ENCODE data around the gene DMXL1.
"Not testable (repeated sequence)": the region's sequence is repeated elsewhere in the genome, so short reads cannot be mapped to it uniquely, and the experiment has no call there.

Gene DMXL1

DNA sequence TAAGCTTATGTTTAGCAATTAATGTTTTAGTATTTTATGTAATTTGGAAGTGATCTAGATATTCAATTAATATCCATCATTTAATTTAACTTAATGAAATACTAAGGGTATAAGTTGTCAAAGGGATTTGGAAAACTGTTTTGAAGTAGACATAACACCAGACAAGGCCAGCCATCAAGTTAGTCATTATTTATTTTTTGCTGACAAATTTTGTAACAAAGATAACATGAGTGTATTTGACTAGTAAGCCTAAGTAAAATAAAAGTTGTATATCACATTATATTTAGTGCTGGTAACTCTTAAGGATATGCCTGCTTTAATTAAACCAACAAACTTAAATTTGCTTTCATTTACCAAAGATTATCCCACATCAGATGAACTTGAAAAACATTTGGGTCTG lies 159.1 kb downstream of the DMXL1 start:
- no peak for TF ChIP-seq POLR2A (IDR thresholded peaks at IDR 0.05; ENCODE audit: low read depth, low read length)
- FAIRE-seq (no peak), DNase-seq (ENCODE audit: insufficient read length, low spot score) (no peak)

GRCh38 chr5:119238265-119239118 lies 167.6 kb downstream of the DMXL1 start:
- no peak for TF ChIP-seq POLR2A (IDR thresholded peaks at IDR 0.05; ENCODE audit: low read depth, low read length)
- DNase-seq (ENCODE audit: insufficient read length, low spot score): no peak
- FAIRE-seq: no peak

- DNase-seq (ENCODE audit: insufficient read length, low spot score) (no peak), FAIRE-seq (no peak)
- TF ChIP-seq POLR2A (IDR thresholded peaks at IDR 0.05; ENCODE audit: low read depth, low read length): no peak
Measured at GRCh38 chr5:119239119-119239417, 168.2 kb downstream of the DMXL1 start.

GRCh38 chr5:119239826-119240225 lies 168.9 kb downstream of the DMXL1 start:
- DNase-seq (ENCODE audit: insufficient read length, low spot score); FAIRE-seq: not testable (repeated sequence)

DNA sequence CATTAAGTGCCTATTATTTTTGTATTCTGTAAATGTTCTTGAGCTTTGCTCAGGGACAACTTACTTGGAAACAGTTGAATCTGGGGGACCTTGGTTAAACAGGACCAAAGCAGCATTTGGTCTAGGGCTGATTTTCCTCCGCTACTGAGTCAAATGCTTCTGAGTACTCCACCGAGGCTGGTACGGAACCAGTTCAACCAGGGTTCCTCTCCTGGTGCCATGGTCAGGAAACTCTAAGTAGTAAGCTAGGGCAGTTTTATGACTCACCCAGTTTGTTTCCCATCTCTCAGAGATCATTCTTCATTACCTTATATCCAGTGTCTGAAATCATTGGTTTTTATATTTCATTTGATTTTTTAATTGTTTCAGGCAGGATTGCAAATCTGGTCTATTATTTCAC lies 173.0 kb downstream of the DMXL1 start:
- FAIRE-seq: no peak
- TF ChIP-seq POLR2A (IDR thresholded peaks at IDR 0.05; ENCODE audit: low read depth, low read length): no peak

GRCh38 chr5:119250946-119251901 lies 180.3 kb downstream of the DMXL1 start:
- DNase-seq (ENCODE audit: insufficient read length, low spot score): no peak
- peak; percentile 36 for FAIRE-seq
- TF ChIP-seq POLR2A (IDR thresholded peaks at IDR 0.05; ENCODE audit: low read depth, low read length): no peak

More for the DNA sequence above, 173.0 kb downstream of the DMXL1 start:
- no peak for DNase-seq (ENCODE audit: insufficient read length, low spot score)

GRCh38 chr5:119255571-119256356 lies 184.9 kb downstream of the DMXL1 start:
- TF ChIP-seq POLR2A (IDR thresholded peaks at IDR 0.05; ENCODE audit: low read depth, low read length): no peak
- DNase-seq (ENCODE audit: insufficient read length, low spot score): no peak
- FAIRE-seq: no peak

GRCh38 chr5:119257613-119258012 lies 186.7 kb downstream of the DMXL1 start:
- DNase-seq (ENCODE audit: insufficient read length, low spot score) (no peak), FAIRE-seq (no peak)
- TF ChIP-seq POLR2A (IDR thresholded peaks at IDR 0.05; ENCODE audit: low read depth, low read length): no peak

DNA sequence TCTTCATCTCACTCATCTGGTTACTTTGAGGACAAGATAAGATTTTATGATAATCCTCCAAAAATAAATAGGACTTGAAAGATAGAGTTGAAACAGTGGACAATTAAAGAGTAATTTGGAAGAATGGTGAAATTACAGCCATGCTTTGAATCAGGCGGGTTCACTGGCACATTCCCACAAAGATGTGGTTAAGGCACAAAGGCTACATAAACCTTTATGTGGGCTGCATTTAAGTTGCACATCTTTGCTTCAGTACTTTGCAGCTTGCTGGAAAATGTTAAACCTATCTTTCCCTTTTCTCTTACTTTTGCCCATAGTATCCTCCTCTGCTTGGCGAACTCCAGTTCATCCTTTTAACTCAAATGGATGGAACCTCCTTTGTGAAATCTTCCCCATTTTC lies 192.8 kb downstream of the DMXL1 start:
- FAIRE-seq (no peak), DNase-seq (ENCODE audit: insufficient read length, low spot score) (no peak)
- TF ChIP-seq POLR2A (IDR thresholded peaks at IDR 0.05; ENCODE audit: low read depth, low read length): no peak

GRCh38 chr5:119264186-119264585 lies 193.3 kb downstream of the DMXL1 start:
- TF ChIP-seq POLR2A (IDR thresholded peaks at IDR 0.05; ENCODE audit: low read depth, low read length): no peak
- FAIRE-seq (no peak), DNase-seq (ENCODE audit: insufficient read length, low spot score) (no peak)

GRCh38 chr5:119267958-119268386 lies 197.1 kb downstream of the DMXL1 start:
- FAIRE-seq (no peak), DNase-seq (ENCODE audit: insufficient read length, low spot score) (peak; percentile 69)
- no peak for TF ChIP-seq POLR2A (IDR thresholded peaks at IDR 0.05; ENCODE audit: low read depth, low read length)

- DNase-seq (ENCODE audit: insufficient read length, low spot score) (peak; percentile 76), FAIRE-seq (no peak)
- TF ChIP-seq POLR2A (IDR thresholded peaks at IDR 0.05; ENCODE audit: low read depth, low read length): peak; percentile 92
Measured at GRCh38 chr5:119268387-119269060, 197.6 kb downstream of the DMXL1 start.
